ENCODE results near the gene TTC3.

TTC3 gene

DNA sequence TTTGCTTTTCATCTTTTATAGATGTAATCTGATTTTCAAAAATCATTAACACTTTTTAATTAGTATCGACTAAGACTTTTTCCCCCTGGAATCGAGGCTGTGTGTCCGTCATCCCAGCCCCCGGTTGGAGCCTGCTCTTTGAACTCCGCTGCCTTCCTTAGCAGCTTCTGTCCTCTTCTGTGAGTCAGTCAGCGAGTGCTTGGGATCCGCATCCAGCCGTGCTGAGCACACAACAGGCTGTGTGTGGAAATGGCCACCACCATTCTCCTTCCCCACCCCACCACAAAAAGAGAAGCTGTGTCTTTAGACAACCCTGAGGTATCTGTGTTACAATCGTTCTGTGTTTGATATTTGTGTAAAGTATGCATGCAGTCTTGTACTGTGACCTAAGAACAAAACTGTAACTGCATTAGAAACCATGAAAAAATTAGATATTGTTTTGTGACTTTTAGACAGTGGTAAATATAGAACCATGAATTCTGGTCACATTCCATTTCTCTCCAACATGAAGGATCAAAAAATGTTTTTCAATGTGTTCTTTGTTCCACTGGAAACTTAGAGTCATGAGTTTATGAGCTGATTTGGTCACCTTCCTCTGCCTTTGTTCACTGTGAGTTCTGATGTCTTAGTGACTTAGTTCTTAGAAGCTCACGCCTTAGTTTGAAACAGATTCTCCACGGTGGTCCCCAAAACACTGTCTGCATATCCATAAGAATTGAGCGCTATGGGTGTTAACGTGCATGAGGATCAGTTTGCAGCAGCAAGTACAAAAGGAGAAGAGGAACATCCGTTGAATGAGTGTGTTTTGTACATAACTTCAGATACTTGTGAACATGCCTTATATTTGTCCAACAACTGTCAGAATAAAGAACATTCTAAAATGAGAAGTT lies 129.4 kb downstream of the TTC3 start:
- Histone ChIP-seq H3K4me2 (ENCODE audit: insufficient read depth, low read length, poor library complexity, severe bottlenecking) (no peak overlapping the region), H3K4me3 (ENCODE audit: low read length in 2 of 2) (no peak overlapping the region), H2AK5ac (ENCODE audit: low read depth, low read length) (no peak overlapping the region), H3K4ac (ENCODE audit: low read length) (no peak overlapping the region), H2BK15ac (ENCODE audit: low read length) (no peak overlapping the region), H3K36me3 (replicated peaks in 1 of 2; ENCODE audit: control insufficient read depth in 2 of 2, insufficient read depth in 2 of 2, low read length in 2 of 2) (peaks cover 21 to 74% of the 10 kb centered on the region in 2 donors), H4K8ac (ENCODE audit: low read depth, low read length) (no peak overlapping the region), H3K9ac (ENCODE audit: low read depth, low read length, poor library complexity) (no peak overlapping the region), H3K27ac (replicated peaks; ENCODE audit: low read length) (no peak overlapping the region), H3K4me1 (ENCODE audit: control insufficient read depth in 2 of 2, insufficient read depth in 1 of 2, low read depth in 1 of 2, low read length in 2 of 2) (peaks cover 0 to 4% of the 10 kb centered on the region in 2 donors), H2BK12ac (ENCODE audit: low read length) (no peak overlapping the region), H3K18ac (ENCODE audit: low read length) (peak overlapping the region; percentile 27), H2BK5ac (ENCODE audit: low read length) (no peak overlapping the region), H2AFZ (ENCODE audit: low read length) (no peak overlapping the region), H3K9me3 (replicated peaks in 1 of 2; ENCODE audit: control insufficient read depth in 2 of 2, insufficient read depth in 1 of 2, low read depth in 1 of 2, low read length in 2 of 2) (peaks cover 1 to 15% of the 10 kb centered on the region in 2 donors), H2BK120ac (ENCODE audit: low read depth, low read length) (no peak overlapping the region), H4K91ac (ENCODE audit: low read depth, low read length, poor library complexity) (no peak overlapping the region), H3K14ac (ENCODE audit: low read length) (no peak overlapping the region), H3K79me1 (ENCODE audit: low read depth, low read length) (peaks cover 2% of the 10 kb centered on the region), H3K27me3 (ENCODE audit: control insufficient read depth in 3 of 3, insufficient read depth in 3 of 3, low read depth in 1 of 3, low read length in 3 of 3) (peaks cover 0 to 2% (median 0%) of the 10 kb centered on the region in 3 experiments), H3K23ac (ENCODE audit: low read depth, low read length, poor library complexity) (no peak overlapping the region)
- no CpG with 5 or more reads among the region's 14 CpGs for WGBS, 2 donors (ENCODE audit: extremely low coverage in 2 of 2, insufficient read length in 2 of 2, insufficient replicate concordance in 1 of 2)
- DNase-seq (ENCODE audit: low spot score), result no peak

GRCh38 chr21:37204580-37204979 lies 131.5 kb downstream of the TTC3 start:
- WGBS, 2 donors (ENCODE audit: extremely low coverage in 2 of 2, insufficient read length in 2 of 2, insufficient replicate concordance in 1 of 2), result no CpG with 5 or more reads among the region's 7 CpGs
- Histone ChIP-seq H3K9ac (ENCODE audit: low read depth, low read length, poor library complexity) (no peak overlapping the region), H3K27ac (replicated peaks; ENCODE audit: low read length) (no peak overlapping the region), H3K79me1 (ENCODE audit: low read depth, low read length) (no peaks in the 10 kb centered on the region), H2AFZ (ENCODE audit: low read length) (no peak overlapping the region), H2BK5ac (ENCODE audit: low read length) (no peak overlapping the region), H3K4me3 (ENCODE audit: low read length in 2 of 2) (no peak overlapping the region), H3K18ac (ENCODE audit: low read length) (no peak overlapping the region), H2AK5ac (ENCODE audit: low read depth, low read length) (no peak overlapping the region), H3K23ac (ENCODE audit: low read depth, low read length, poor library complexity) (no peak overlapping the region), H3K14ac (ENCODE audit: low read length) (no peak overlapping the region), H3K27me3 (ENCODE audit: control insufficient read depth in 3 of 3, insufficient read depth in 3 of 3, low read depth in 1 of 3, low read length in 3 of 3) (no peaks in the 10 kb centered on the region), H3K4ac (ENCODE audit: low read length) (no peak overlapping the region), H3K4me2 (ENCODE audit: insufficient read depth, low read length, poor library complexity, severe bottlenecking) (no peak overlapping the region), H2BK12ac (ENCODE audit: low read length) (no peak overlapping the region), H4K8ac (ENCODE audit: low read depth, low read length) (no peak overlapping the region), H2BK120ac (ENCODE audit: low read depth, low read length) (no peak overlapping the region), H4K91ac (ENCODE audit: low read depth, low read length, poor library complexity) (no peak overlapping the region), H3K9me3 (replicated peaks in 1 of 2; ENCODE audit: control insufficient read depth in 2 of 2, insufficient read depth in 1 of 2, low read depth in 1 of 2, low read length in 2 of 2) (peaks cover 5 to 20% of the 10 kb centered on the region in 2 donors), H3K36me3 (replicated peaks in 1 of 2; ENCODE audit: control insufficient read depth in 2 of 2, insufficient read depth in 2 of 2, low read length in 2 of 2) (peaks cover 14 to 53% of the 10 kb centered on the region in 2 donors), H2BK15ac (ENCODE audit: low read length) (no peak overlapping the region), H3K4me1 (ENCODE audit: control insufficient read depth in 2 of 2, insufficient read depth in 1 of 2, low read depth in 1 of 2, low read length in 2 of 2) (peaks cover 0 to 4% of the 10 kb centered on the region in 2 donors)
- DNase-seq (ENCODE audit: low spot score), result no peak

- Histone ChIP-seq H3K9ac (ENCODE audit: low read depth, low read length, poor library complexity) (no peak overlapping the region), H3K9me3 (replicated peaks in 1 of 2; ENCODE audit: control insufficient read depth in 2 of 2, insufficient read depth in 1 of 2, low read depth in 1 of 2, low read length in 2 of 2) (peaks cover 9 to 28% of the 10 kb centered on the region in 2 donors), H2AFZ (ENCODE audit: low read length) (no peak overlapping the region), H3K18ac (ENCODE audit: low read length) (no peak overlapping the region), H3K14ac (ENCODE audit: low read length) (no peak overlapping the region), H3K4me3 (ENCODE audit: low read length in 2 of 2) (no peak overlapping the region), H4K91ac (ENCODE audit: low read depth, low read length, poor library complexity) (no peak overlapping the region), H2BK120ac (ENCODE audit: low read depth, low read length) (no peak overlapping the region), H2BK15ac (ENCODE audit: low read length) (no peak overlapping the region), H3K23ac (ENCODE audit: low read depth, low read length, poor library complexity) (no peak overlapping the region), H3K4me2 (ENCODE audit: insufficient read depth, low read length, poor library complexity, severe bottlenecking) (no peak overlapping the region), H4K8ac (ENCODE audit: low read depth, low read length) (no peak overlapping the region), H2BK5ac (ENCODE audit: low read length) (no peak overlapping the region), H2BK12ac (ENCODE audit: low read length) (no peak overlapping the region), H3K36me3 (replicated peaks in 1 of 2; ENCODE audit: control insufficient read depth in 2 of 2, insufficient read depth in 2 of 2, low read length in 2 of 2) (peaks cover 4 to 34% of the 10 kb centered on the region in 2 donors), H2AK5ac (ENCODE audit: low read depth, low read length) (no peak overlapping the region), H3K27ac (replicated peaks; ENCODE audit: low read length) (no peak overlapping the region), H3K4ac (ENCODE audit: low read length) (no peak overlapping the region), H3K27me3 (ENCODE audit: control insufficient read depth in 3 of 3, insufficient read depth in 3 of 3, low read depth in 1 of 3, low read length in 3 of 3) (no peaks in the 10 kb centered on the region), H3K4me1 (ENCODE audit: control insufficient read depth in 2 of 2, insufficient read depth in 1 of 2, low read depth in 1 of 2, low read length in 2 of 2) (peaks cover 0 to 4% of the 10 kb centered on the region in 2 donors), H3K79me1 (ENCODE audit: low read depth, low read length) (no peaks in the 10 kb centered on the region)
- DNase-seq (ENCODE audit: low spot score), result no peak
- whole genome bisulfite sequencing, 2 donors (ENCODE audit: extremely low coverage in 2 of 2, insufficient read length in 2 of 2, insufficient replicate concordance in 1 of 2), result no CpG with 5 or more reads among the region's 7 CpGs
Observed at GRCh38 chr21:37206496-37206895, 133.4 kb downstream of the TTC3 start.

DNA sequence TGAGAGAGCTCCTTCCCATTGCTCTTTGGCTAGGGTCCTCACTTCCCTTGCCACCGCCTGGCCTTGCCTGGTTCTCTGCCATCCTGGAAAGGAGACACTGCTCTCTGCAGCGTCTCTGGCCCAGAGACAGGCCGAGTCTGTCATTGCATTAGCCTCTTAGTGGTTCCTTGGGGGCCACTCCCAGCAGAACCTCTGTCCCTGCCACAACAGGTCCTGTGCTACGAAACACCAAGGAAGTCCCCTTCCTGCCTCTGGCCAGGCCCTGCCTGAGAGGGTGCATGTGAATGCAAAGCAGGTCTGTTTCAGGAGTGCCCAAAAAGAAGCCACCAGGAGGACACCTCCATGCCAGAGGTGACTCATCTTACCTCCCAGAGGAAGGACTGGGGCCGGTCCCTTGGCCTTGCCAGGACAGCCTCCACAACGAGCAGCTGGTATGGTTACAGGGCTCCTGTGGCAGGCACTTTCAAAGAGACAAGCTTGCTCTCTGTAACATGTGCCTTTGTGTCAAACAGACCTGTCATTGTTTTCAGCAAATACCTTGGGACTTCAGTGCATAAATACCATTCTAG lies 134.5 kb downstream of the TTC3 start:
- Histone ChIP-seq H2AFZ (ENCODE audit: low read length) (no peak overlapping the region), H4K8ac (ENCODE audit: low read depth, low read length) (no peak overlapping the region), H3K27me3 (ENCODE audit: control insufficient read depth in 3 of 3, insufficient read depth in 3 of 3, low read depth in 1 of 3, low read length in 3 of 3) (no peaks in the 10 kb centered on the region), H4K91ac (ENCODE audit: low read depth, low read length, poor library complexity) (no peak overlapping the region), H3K14ac (ENCODE audit: low read length) (no peak overlapping the region), H2BK15ac (ENCODE audit: low read length) (no peak overlapping the region), H3K9me3 (replicated peaks in 1 of 2; ENCODE audit: control insufficient read depth in 2 of 2, insufficient read depth in 1 of 2, low read depth in 1 of 2, low read length in 2 of 2) (peaks cover 9 to 23% of the 10 kb centered on the region in 2 donors), H3K79me1 (ENCODE audit: low read depth, low read length) (no peaks in the 10 kb centered on the region), H3K23ac (ENCODE audit: low read depth, low read length, poor library complexity) (peak overlapping the region; percentile 52), H3K27ac (replicated peaks; ENCODE audit: low read length) (no peak overlapping the region), H3K4me2 (ENCODE audit: insufficient read depth, low read length, poor library complexity, severe bottlenecking) (no peak overlapping the region), H3K18ac (ENCODE audit: low read length) (peak overlapping the region; percentile 59), H3K9ac (ENCODE audit: low read depth, low read length, poor library complexity) (no peak overlapping the region), H3K36me3 (replicated peaks in 1 of 2; ENCODE audit: control insufficient read depth in 2 of 2, insufficient read depth in 2 of 2, low read length in 2 of 2) (peaks cover 0 to 23% of the 10 kb centered on the region in 2 donors), H2BK120ac (ENCODE audit: low read depth, low read length) (no peak overlapping the region), H2BK12ac (ENCODE audit: low read length) (no peak overlapping the region), H2AK5ac (ENCODE audit: low read depth, low read length) (no peak overlapping the region), H2BK5ac (ENCODE audit: low read length) (peak overlapping the region; percentile 32), H3K4me3 (ENCODE audit: low read length in 2 of 2) (no peak overlapping the region), H3K4ac (ENCODE audit: low read length) (no peak overlapping the region), H3K4me1 (ENCODE audit: control insufficient read depth in 2 of 2, insufficient read depth in 1 of 2, low read depth in 1 of 2, low read length in 2 of 2) (peaks cover 0 to 4% of the 10 kb centered on the region in 2 donors)
- WGBS, 2 donors (ENCODE audit: extremely low coverage in 2 of 2, insufficient read length in 2 of 2, insufficient replicate concordance in 1 of 2), result no CpG with 5 or more reads among the region's 6 CpGs
- no peak for DNase-seq (ENCODE audit: low spot score)

Data from neuronal stem cell (in vitro differentiated cells).